HepG2 (cell line): Measurements from ENCODE around the gene UBXN1. TPM values are rescaled to one million over a fixed set of nuclear protein-coding genes. Genes with fewer than 3 reads are reported as not detected.

Experiments
- AFF4 ChIP-seq: sonication (generic); formaldehyde crosslinking; IDR thresholded peaks from 2 replicates; pipeline ENCODE4 v1.4.0; 2020; ENCODE audit warnings: missing genetic modification reagents
- ATF7-NPFF ChIP-seq: sonication (generic); formaldehyde crosslinking; IDR thresholded peaks from 2 replicates; pipeline ENCODE4 v1.8.1; 2023; ENCODE audit warnings: mild to moderate bottlenecking, low read depth, missing genetic modification reagents, moderate library complexity
- BHLHE40 ChIP-seq: IDR thresholded peaks from 2 replicates; pipeline ENCODE4 v1.6.1; 2011; ENCODE audit warnings: low read length, improper control_type of control experiment
- FOXO1 ChIP-seq: sonication (generic); formaldehyde crosslinking; IDR thresholded peaks from 2 replicates; pipeline ENCODE4 v1.4.0; 2020; ENCODE audit warnings: missing genetic modification reagents
- GABPB1 ChIP-seq: IDR thresholded peaks from 2 replicates; pipeline ENCODE4 v1.6.1; 2016; ENCODE audit warnings: mild to moderate bottlenecking, missing genetic modification reagents, moderate library complexity, missing compliant biosample characterization
- ISL2 ChIP-seq: sonication (generic); formaldehyde crosslinking; IDR thresholded peaks from 2 replicates; pipeline ENCODE4 v1.5.0; 2020; ENCODE audit warnings: missing genetic modification reagents
- KDM6A ChIP-seq: IDR thresholded peaks from 2 replicates; pipeline ENCODE4 v1.6.1; 2016; ENCODE audit warnings: low read depth
- MZF1 ChIP-seq: sonication (generic); formaldehyde crosslinking; IDR thresholded peaks from 2 replicates; pipeline ENCODE4 v1.8.1; 2023; ENCODE audit warnings: mild to moderate bottlenecking, missing genetic modification reagents, borderline replicate concordance
- POLR2G ChIP-seq: fragments of 200-400 bp; formaldehyde crosslinking; IDR thresholded peaks from 2 replicates; pipeline ENCODE4 v1.6.1; 2018; ENCODE audit warnings: mild to moderate bottlenecking, low read depth, low read length, moderate library complexity
- SMC3 ChIP-seq: IDR thresholded peaks from 2 replicates; pipeline ENCODE4 v1.6.1; 2011; ENCODE audit warnings: low read length, improper control_type of control experiment
- SP4 ChIP-seq: sonication (generic); formaldehyde crosslinking; IDR thresholded peaks from 2 replicates; pipeline ENCODE4 v1.8.1; 2023; ENCODE audit warnings: mild to moderate bottlenecking, missing genetic modification reagents
- STAG1 ChIP-seq: sonication (generic); formaldehyde crosslinking; IDR thresholded peaks from 2 replicates; pipeline ENCODE4 v1.4.0; 2020; ENCODE audit warnings: missing genetic modification reagents
- SUZ12 ChIP-seq: fragments of 150-350 bp; IDR thresholded peaks from 2 replicates; pipeline ENCODE4 v1.6.1; 2014; ENCODE audit warnings: low read depth, low read length
- TOPORS ChIP-seq: sonication (generic); formaldehyde crosslinking; IDR thresholded peaks from 2 replicates; pipeline ENCODE4 v1.8.0; 2023; ENCODE audit warnings: mild to moderate bottlenecking, missing genetic modification reagents
- ZKSCAN1 ChIP-seq: fragments of 150-350 bp; IDR thresholded peaks from 2 replicates; pipeline ENCODE4 v1.6.1; 2014; ENCODE audit warnings: low read length
- ZNF382 ChIP-seq: sonication (generic); formaldehyde crosslinking; IDR thresholded peaks from 2 replicates; pipeline ENCODE4 v1.5.0; 2020; ENCODE audit warnings: missing genetic modification reagents, mild to moderate bottlenecking, borderline replicate concordance
- polyA plus RNA-seq, 8 experiments: library from polyadenylated mRNA; depleted of rRNA in 3 of 8; stranded (reverse) in 7 of 8; unstranded in 1 of 8; fragments of >200 nt; fragmentation: Illumina TruSeq in 4 of 8; extraction: Trizol in 4 of 8; gene quantifications; 2 replicates each; pipeline versions ENCODE4 v1.2.1 to v1.2.3, GENCODE V29; 2011 to 2016; ENCODE audit warnings: low read depth in 4 of 8, missing spikeins in 1 of 8, mixed read lengths in 1 of 8; ENCODE audit not compliant: insufficient read depth in 1 of 8
- total RNA-seq, 5 experiments: library from RNA; depleted of rRNA; stranded (reverse); fragments of >200 nt; fragmentation: Illumina TruSeq; extraction: Trizol; gene quantifications; 2 replicates each; pipeline ENCODE4 v1.2.3, GENCODE V29; 2016; ENCODE audit warnings: low read depth in 1 of 5
- TF ChIP-seq, protein P1 (sequence below): sonication (generic); formaldehyde crosslinking; IDR thresholded peaks from 2 replicates; pipeline ENCODE4 v1.5.0; 2020; ENCODE audit warnings: missing genetic modification reagents
- TF ChIP-seq, protein P2 (sequence below): sonication (generic); formaldehyde crosslinking; IDR thresholded peaks from 2 replicates; pipeline ENCODE4 v1.5.1; 2020; ENCODE audit warnings: missing genetic modification reagents, mild to moderate bottlenecking, borderline replicate concordance
- TF ChIP-seq, protein P3 (sequence below): sonication (generic); formaldehyde crosslinking; conservative IDR thresholded peaks from 2 replicates; pipeline ENCODE4 v1.4.0; 2020; ENCODE audit warnings: missing genetic modification reagents
- TF ChIP-seq, protein P4 (sequence below): sonication (generic); formaldehyde crosslinking; IDR thresholded peaks from 2 replicates; pipeline ENCODE4 v1.5.0; 2020; ENCODE audit warnings: missing genetic modification reagents
- TF ChIP-seq, protein P5 (sequence below): sonication (generic); formaldehyde crosslinking; IDR thresholded peaks from 2 replicates; pipeline ENCODE4 v1.5.0; 2020; ENCODE audit warnings: mild to moderate bottlenecking, missing genetic modification reagents

UBXN1 gene
- total and polyA plus RNA-seq, 2 of the 13 experiments (the other 11 are each of a cell fraction or from before 2014, with no cell fraction given): 47.5 to 52.4 TPM

- TF ChIP-seq, protein P1, sequence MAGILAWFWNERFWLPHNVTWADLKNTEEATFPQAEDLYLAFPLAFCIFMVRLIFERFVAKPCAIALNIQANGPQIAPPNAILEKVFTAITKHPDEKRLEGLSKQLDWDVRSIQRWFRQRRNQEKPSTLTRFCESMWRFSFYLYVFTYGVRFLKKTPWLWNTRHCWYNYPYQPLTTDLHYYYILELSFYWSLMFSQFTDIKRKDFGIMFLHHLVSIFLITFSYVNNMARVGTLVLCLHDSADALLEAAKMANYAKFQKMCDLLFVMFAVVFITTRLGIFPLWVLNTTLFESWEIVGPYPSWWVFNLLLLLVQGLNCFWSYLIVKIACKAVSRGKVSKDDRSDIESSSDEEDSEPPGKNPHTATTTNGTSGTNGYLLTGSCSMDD: no peak
- peak; percentile 59 for TF ChIP-seq BHLHE40
- no peak for TF ChIP-seq SMC3
- peak; percentile 95; the same call in 1 of the 2 replicates for TF ChIP-seq ATF7-NPFF (CRISPR knock-in tag)
- TF ChIP-seq, protein P2, sequence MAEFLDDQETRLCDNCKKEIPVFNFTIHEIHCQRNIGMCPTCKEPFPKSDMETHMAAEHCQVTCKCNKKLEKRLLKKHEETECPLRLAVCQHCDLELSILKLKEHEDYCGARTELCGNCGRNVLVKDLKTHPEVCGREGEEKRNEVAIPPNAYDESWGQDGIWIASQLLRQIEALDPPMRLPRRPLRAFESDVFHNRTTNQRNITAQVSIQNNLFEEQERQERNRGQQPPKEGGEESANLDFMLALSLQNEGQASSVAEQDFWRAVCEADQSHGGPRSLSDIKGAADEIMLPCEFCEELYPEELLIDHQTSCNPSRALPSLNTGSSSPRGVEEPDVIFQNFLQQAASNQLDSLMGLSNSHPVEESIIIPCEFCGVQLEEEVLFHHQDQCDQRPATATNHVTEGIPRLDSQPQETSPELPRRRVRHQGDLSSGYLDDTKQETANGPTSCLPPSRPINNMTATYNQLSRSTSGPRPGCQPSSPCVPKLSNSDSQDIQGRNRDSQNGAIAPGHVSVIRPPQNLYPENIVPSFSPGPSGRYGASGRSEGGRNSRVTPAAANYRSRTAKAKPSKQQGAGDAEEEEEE (CRISPR knock-in tag): peak; percentile 82; the same call in 1 of the 2 replicates
- peak; percentile 93 for TF ChIP-seq TOPORS (CRISPR knock-in tag)
- TF ChIP-seq SUZ12: no peak
- TF ChIP-seq KDM6A (CRISPR knock-in tag): no peak; the same call in 1 of the 2 replicates
- no peak for TF ChIP-seq MZF1 (CRISPR knock-in tag)
- TF ChIP-seq POLR2G: peak; percentile 94
- TF ChIP-seq, protein P3, sequence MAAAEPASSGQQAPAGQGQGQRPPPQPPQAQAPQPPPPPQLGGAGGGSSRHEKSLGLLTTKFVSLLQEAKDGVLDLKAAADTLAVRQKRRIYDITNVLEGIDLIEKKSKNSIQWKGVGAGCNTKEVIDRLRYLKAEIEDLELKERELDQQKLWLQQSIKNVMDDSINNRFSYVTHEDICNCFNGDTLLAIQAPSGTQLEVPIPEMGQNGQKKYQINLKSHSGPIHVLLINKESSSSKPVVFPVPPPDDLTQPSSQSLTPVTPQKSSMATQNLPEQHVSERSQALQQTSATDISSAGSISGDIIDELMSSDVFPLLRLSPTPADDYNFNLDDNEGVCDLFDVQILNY (CRISPR knock-in tag): no peak; the same call in none of the 2 replicates
- no peak for TF ChIP-seq AFF4 (CRISPR knock-in tag)
- no peak for TF ChIP-seq STAG1 (CRISPR knock-in tag)
- TF ChIP-seq, protein P4, sequence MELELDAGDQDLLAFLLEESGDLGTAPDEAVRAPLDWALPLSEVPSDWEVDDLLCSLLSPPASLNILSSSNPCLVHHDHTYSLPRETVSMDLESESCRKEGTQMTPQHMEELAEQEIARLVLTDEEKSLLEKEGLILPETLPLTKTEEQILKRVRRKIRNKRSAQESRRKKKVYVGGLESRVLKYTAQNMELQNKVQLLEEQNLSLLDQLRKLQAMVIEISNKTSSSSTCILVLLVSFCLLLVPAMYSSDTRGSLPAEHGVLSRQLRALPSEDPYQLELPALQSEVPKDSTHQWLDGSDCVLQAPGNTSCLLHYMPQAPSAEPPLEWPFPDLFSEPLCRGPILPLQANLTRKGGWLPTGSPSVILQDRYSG (CRISPR knock-in tag): peak; percentile 79; the same call in 1 of the 2 replicates
- peak; percentile 91 for TF ChIP-seq GABPB1 (CRISPR knock-in tag)
- no peak; the same call in 1 of the 2 replicates for TF ChIP-seq FOXO1 (CRISPR knock-in tag)
- TF ChIP-seq ISL2 (CRISPR knock-in tag): peak; percentile 51; the same call in 1 of the 2 replicates
- TF ChIP-seq, protein P5, sequence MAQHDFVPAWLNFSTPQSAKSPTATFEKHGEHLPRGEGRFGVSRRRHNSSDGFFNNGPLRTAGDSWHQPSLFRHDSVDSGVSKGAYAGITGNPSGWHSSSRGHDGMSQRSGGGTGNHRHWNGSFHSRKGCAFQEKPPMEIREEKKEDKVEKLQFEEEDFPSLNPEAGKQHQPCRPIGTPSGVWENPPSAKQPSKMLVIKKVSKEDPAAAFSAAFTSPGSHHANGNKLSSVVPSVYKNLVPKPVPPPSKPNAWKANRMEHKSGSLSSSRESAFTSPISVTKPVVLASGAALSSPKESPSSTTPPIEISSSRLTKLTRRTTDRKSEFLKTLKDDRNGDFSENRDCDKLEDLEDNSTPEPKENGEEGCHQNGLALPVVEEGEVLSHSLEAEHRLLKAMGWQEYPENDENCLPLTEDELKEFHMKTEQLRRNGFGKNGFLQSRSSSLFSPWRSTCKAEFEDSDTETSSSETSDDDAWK: no peak
- peak; percentile 93 for TF ChIP-seq SP4
- TF ChIP-seq ZKSCAN1: no peak
- TF ChIP-seq ZNF382: no peak
Measured at GRCh38 chr11:62727165-62727871, 48.4 kb upstream of the UBXN1 start, which contains the start of gene HNRNPUL2 (continued).
